Neutrophil (primary cell): ENCODE results near the gene TXN.
A peak's percentile ranks its signal among the peaks of the same experiment; 100 is the strongest.

Source experiments
- H3K27ac ChIP-seq: fragments of 200-600 bp; sonication (generic); 2 replicates; pipeline ENCODE4 v1.5.1; 2016; ENCODE audit warnings: mild to moderate bottlenecking, moderate library complexity
- H3K27me3 ChIP-seq: fragments of 200-600 bp; sonication (generic); 2 replicates; pipeline ENCODE4 v1.6.0; 2016; ENCODE audit warnings: mild to moderate bottlenecking
- H3K36me3 ChIP-seq: fragments of 200-600 bp; sonication (generic); 2 replicates; pipeline ENCODE4 v1.5.1; 2017
- H3K4me1 ChIP-seq, 2 experiments: fragments of 200-600 bp in 1 of 2; sonication (generic) in 1 of 2; 1 replicate in 1 of 2; 2 replicates in 1 of 2; pipeline versions ENCODE4 v1.5.1 to v1.6.1; 2013 to 2016; ENCODE audit warnings: low read depth in 1 of 2, low read length in 1 of 2, mild to moderate bottlenecking in 1 of 2, moderate library complexity in 1 of 2; ENCODE audit not compliant: control insufficient read depth in 1 of 2, insufficient read depth in 1 of 2
- H3K4me3 ChIP-seq, 2 experiments: fragments of 200-600 bp in 1 of 2; sonication (generic) in 1 of 2; 1 replicate in 1 of 2; 2 replicates in 1 of 2; pipeline ENCODE4 v1.5.1; 2013 to 2016; ENCODE audit warnings: low read depth in 1 of 2, low read length in 1 of 2, mild to moderate bottlenecking in 1 of 2, moderate library complexity in 1 of 2
- H3K9me3 ChIP-seq: fragments of 200-600 bp; sonication (generic); 2 replicates; pipeline ENCODE4 v1.5.1; 2016
- CTCF ChIP-seq: fragments of 200-600 bp; sonication (generic); IDR thresholded peaks from 2 replicates; pipeline ENCODE4 v1.5.1; 2016; ENCODE audit warnings: antibody characterized with exemption

TXN gene

GRCh38 chr9:110290001-110290400, 33.7 kb upstream of the TXN start:
- Histone ChIP-seq H3K4me1 (peaks cover 38 to 45% of the 10 kb centered on the region in 2 experiments), H3K27me3 (no peaks in the 10 kb centered on the region), H3K4me3 (no peak overlapping the region), H3K36me3 (no peaks in the 10 kb centered on the region), H3K27ac (peak overlapping the region; percentile 85), H3K9me3 (no peaks in the 10 kb centered on the region)
- TF ChIP-seq CTCF: no peak

- no peaks in the 10 kb centered on the region for H3K9me3 ChIP-seq
- no peak for TF ChIP-seq CTCF
- no peaks in the 10 kb centered on the region for H3K36me3 ChIP-seq
- H3K4me3 ChIP-seq: peak overlapping the region in 1 of 2 experiments; percentile 19
- H3K27me3 ChIP-seq: no peaks in the 10 kb centered on the region
- peaks cover 38 to 45% of the 10 kb centered on the region in 2 experiments for H3K4me1 ChIP-seq
- peak overlapping the region; percentile 85 for H3K27ac ChIP-seq
Observed at GRCh38 chr9:110288503-110288902, 32.2 kb upstream of the TXN start.

- Histone ChIP-seq H3K36me3 (no peaks in the 10 kb centered on the region), H3K4me3 (no peak overlapping the region), H3K27me3 (no peaks in the 10 kb centered on the region), H3K27ac (no peak overlapping the region), H3K4me1 (peaks cover 38 to 45% of the 10 kb centered on the region in 2 experiments), H3K9me3 (no peaks in the 10 kb centered on the region)
- no peak for TF ChIP-seq CTCF
Observed at GRCh38 chr9:110287289-110287680, 31.0 kb upstream of the TXN start.

- no peaks in the 10 kb centered on the region for H3K9me3 ChIP-seq
- TF ChIP-seq CTCF: no peak
- no peaks in the 10 kb centered on the region for H3K27me3 ChIP-seq
- no peak overlapping the region for H3K4me3 ChIP-seq
- H3K36me3 ChIP-seq: no peaks in the 10 kb centered on the region
- peaks cover 20 to 29% of the 10 kb centered on the region in 2 experiments for H3K4me1 ChIP-seq
- no peak overlapping the region for H3K27ac ChIP-seq
Observed at GRCh38 chr9:110284211-110284844, 28.0 kb upstream of the TXN start.

- no peaks in the 10 kb centered on the region for H3K9me3 ChIP-seq
- H3K4me3 ChIP-seq: no peak overlapping the region
- H3K27me3 ChIP-seq: no peaks in the 10 kb centered on the region
- H3K36me3 ChIP-seq: no peaks in the 10 kb centered on the region
- peaks cover 14 to 24% of the 10 kb centered on the region in 2 experiments for H3K4me1 ChIP-seq
- no peak overlapping the region for H3K27ac ChIP-seq
- no peak for TF ChIP-seq CTCF
Observed at GRCh38 chr9:110283751-110284150, 27.4 kb upstream of the TXN start.
